BLaER1 (cell line): ENCODE results near the gene SYT8.

ENCODE experiments used
- H3K27ac ChIP-seq: shearing (Covaris generic); formaldehyde crosslinking; 2 replicates; pipeline ENCODE4 v1.8.1; 2022
- H3K27me3 ChIP-seq: shearing (Covaris generic); formaldehyde crosslinking; 2 replicates; pipeline ENCODE4 v1.8.1; 2022
- H3K36me3 ChIP-seq: shearing (Covaris generic); formaldehyde crosslinking; 2 replicates; pipeline ENCODE4 v1.8.1; 2022
- H3K4me1 ChIP-seq: shearing (Covaris generic); formaldehyde crosslinking; 2 replicates; pipeline ENCODE4 v1.8.1; 2022
- H3K4me2 ChIP-seq: shearing (Covaris generic); formaldehyde crosslinking; 2 replicates; pipeline ENCODE4 v1.8.1; 2022
- H3K4me3 ChIP-seq: shearing (Covaris generic); formaldehyde crosslinking; 2 replicates; pipeline ENCODE4 v1.8.1; 2022
- H3K9ac ChIP-seq: shearing (Covaris generic); formaldehyde crosslinking; 2 replicates; pipeline ENCODE4 v1.8.1; 2022
- H3K9me3 ChIP-seq: shearing (Covaris generic); formaldehyde crosslinking; 2 replicates; pipeline ENCODE4 v1.8.1; 2022
- H4K20me1 ChIP-seq: shearing (Covaris generic); formaldehyde crosslinking; 2 replicates; pipeline ENCODE4 v1.8.1; 2022
- Cebpa-rat ChIP-seq: shearing (Covaris generic); IDR thresholded peaks from 2 replicates; pipeline ENCODE4 v1.8.1; 2022

SYT8 gene

GRCh38 chr11:1825785-1826451 is 8.9 kb upstream of the SYT8 start:
- Histone ChIP-seq H3K4me1 (peaks cover 24% of the 10 kb centered on the region), H3K27me3 (no peaks in the 10 kb centered on the region), H3K4me2 (no peak overlapping the region), H3K36me3 (no peaks in the 10 kb centered on the region), H3K27ac (no peak overlapping the region), H3K9ac (no peak overlapping the region), H3K4me3 (no peak overlapping the region), H4K20me1 (no peaks in the 10 kb centered on the region; the same call in 1 of the 2 replicates), H3K9me3 (no peaks in the 10 kb centered on the region)
- TF ChIP-seq Cebpa-rat, result no peak

GRCh38 chr11:1826552-1827094 is 8.2 kb upstream of the SYT8 start:
- H3K36me3 ChIP-seq, result no peaks in the 10 kb centered on the region
- H4K20me1 ChIP-seq, result no peaks in the 10 kb centered on the region; the same call in 1 of the 2 replicates
- no peak overlapping the region for H3K4me2 ChIP-seq
- no peak for TF ChIP-seq Cebpa-rat
- H3K4me3 ChIP-seq, result no peak overlapping the region
- no peaks in the 10 kb centered on the region for H3K9me3 ChIP-seq
- no peaks in the 10 kb centered on the region for H3K27me3 ChIP-seq
- H3K27ac ChIP-seq, result no peak overlapping the region
- peaks cover 31% of the 10 kb centered on the region for H3K4me1 ChIP-seq
- no peak overlapping the region for H3K9ac ChIP-seq

GRCh38 chr11:1827095-1827813 is 7.5 kb upstream of the SYT8 start:
- Histone ChIP-seq H3K27me3 (no peaks in the 10 kb centered on the region), H3K4me3 (no peak overlapping the region), H3K4me1 (peaks cover 37% of the 10 kb centered on the region), H3K9ac (no peak overlapping the region), H3K36me3 (no peaks in the 10 kb centered on the region), H3K27ac (no peak overlapping the region), H3K4me2 (no peak overlapping the region), H4K20me1 (no peaks in the 10 kb centered on the region; the same call in 1 of the 2 replicates), H3K9me3 (no peaks in the 10 kb centered on the region)
- no peak for TF ChIP-seq Cebpa-rat

- Histone ChIP-seq H3K9ac (no peak overlapping the region), H3K27me3 (no peaks in the 10 kb centered on the region), H3K36me3 (no peaks in the 10 kb centered on the region), H3K9me3 (no peaks in the 10 kb centered on the region), H4K20me1 (no peaks in the 10 kb centered on the region; the same call in 1 of the 2 replicates), H3K27ac (no peak overlapping the region), H3K4me3 (no peak overlapping the region), H3K4me2 (no peak overlapping the region), H3K4me1 (peaks cover 44% of the 10 kb centered on the region)
- TF ChIP-seq Cebpa-rat, result no peak
Measured at GRCh38 chr11:1827931-1828330, 6.9 kb upstream of the SYT8 start.

GRCh38 chr11:1828542-1828941 is 6.2 kb upstream of the SYT8 start:
- H3K4me3 ChIP-seq, result no peak overlapping the region
- H3K4me2 ChIP-seq, result peak overlapping the region; percentile 56; the same call in 1 of the 2 replicates
- no peaks in the 10 kb centered on the region for H3K27me3 ChIP-seq
- H3K9me3 ChIP-seq, result no peaks in the 10 kb centered on the region
- no peak for TF ChIP-seq Cebpa-rat
- H3K4me1 ChIP-seq, result peaks cover 46% of the 10 kb centered on the region
- H3K36me3 ChIP-seq, result no peaks in the 10 kb centered on the region
- H3K27ac ChIP-seq, result no peak overlapping the region
- no peak overlapping the region for H3K9ac ChIP-seq
- no peaks in the 10 kb centered on the region; the same call in 1 of the 2 replicates for H4K20me1 ChIP-seq

GRCh38 chr11:1829039-1829820 is 5.6 kb upstream of the SYT8 start:
- Histone ChIP-seq H3K27ac (no peak overlapping the region), H3K4me3 (no peak overlapping the region), H3K27me3 (no peaks in the 10 kb centered on the region), H3K4me2 (peak overlapping the region; percentile 56), H4K20me1 (no peaks in the 10 kb centered on the region; the same call in 1 of the 2 replicates), H3K4me1 (peaks cover 46% of the 10 kb centered on the region), H3K9ac (no peak overlapping the region), H3K9me3 (no peaks in the 10 kb centered on the region), H3K36me3 (no peaks in the 10 kb centered on the region)
- no peak for TF ChIP-seq Cebpa-rat

GRCh38 chr11:1830004-1830321 is 4.8 kb upstream of the SYT8 start:
- H3K9ac ChIP-seq, result no peak overlapping the region
- no peak for TF ChIP-seq Cebpa-rat
- H3K36me3 ChIP-seq, result no peaks in the 10 kb centered on the region
- H3K4me1 ChIP-seq, result peaks cover 46% of the 10 kb centered on the region
- no peaks in the 10 kb centered on the region; the same call in 1 of the 2 replicates for H4K20me1 ChIP-seq
- H3K4me2 ChIP-seq, result peak overlapping the region; percentile 56
- H3K9me3 ChIP-seq, result no peaks in the 10 kb centered on the region
- H3K27ac ChIP-seq, result no peak overlapping the region
- H3K27me3 ChIP-seq, result no peaks in the 10 kb centered on the region
- no peak overlapping the region for H3K4me3 ChIP-seq

GRCh38 chr11:1830322-1831223 is 4.2 kb upstream of the SYT8 start:
- H3K4me1 ChIP-seq, result peaks cover 46% of the 10 kb centered on the region
- no peak overlapping the region for H3K27ac ChIP-seq
- H3K36me3 ChIP-seq, result no peaks in the 10 kb centered on the region
- H4K20me1 ChIP-seq, result no peaks in the 10 kb centered on the region; the same call in 1 of the 2 replicates
- no peaks in the 10 kb centered on the region for H3K27me3 ChIP-seq
- no peak overlapping the region for H3K4me3 ChIP-seq
- H3K4me2 ChIP-seq, result peak overlapping the region; percentile 56
- no peak for TF ChIP-seq Cebpa-rat
- no peak overlapping the region for H3K9ac ChIP-seq
- no peaks in the 10 kb centered on the region for H3K9me3 ChIP-seq
